BJ (cell line): ENCODE data around the gene MYH6. TPM values are rescaled to one million over a fixed set of nuclear protein-coding genes. Genes with fewer than 3 reads are reported as not detected.
"Not testable (repeated sequence)": the region's sequence is repeated elsewhere in the genome, so short reads cannot be mapped to it uniquely, and the experiment has no call there.

Experiments used
- CTCF ChIA-PET: fragments of 350-600 bp; formaldehyde crosslinking; extraction: SDS; loops from one replicate; lab custom pipeline; 2021; ENCODE audit warnings: antibody characterized with exemption, inconsistent platforms; lab: Yijun Ruan, JAX
- POLR2A ChIA-PET: fragments of 300-600 bp; sonication (Branson Sonifier 250); formaldehyde crosslinking; extraction: SDS; loops from one replicate; lab custom pipeline; 2021; ENCODE audit warnings: antibody characterized with exemption; lab: Charles Lee
- DNase-seq: peaks from one replicate; pipeline ENCODE4 v3.0.0-alpha.2; 2011; ENCODE audit warnings: low read depth
- H3K27me3 ChIP-seq: 2 replicates; pipeline ENCODE4 v1.6.0; 2011; ENCODE audit warnings: low read length; ENCODE audit not compliant: control insufficient read depth, insufficient read depth
- H3K36me3 ChIP-seq: 2 replicates; pipeline ENCODE4 v1.5.1; 2011; ENCODE audit warnings: low read length; ENCODE audit not compliant: control insufficient read depth, insufficient read depth
- H3K4me3 ChIP-seq: 2 replicates; pipeline ENCODE4 v1.5.1; 2011; ENCODE audit warnings: low read depth, mild to moderate bottlenecking, control low read depth, low read length
- polyA plus RNA-seq: library from polyadenylated mRNA; depleted of rRNA; stranded (reverse); fragments of >200 nt; gene quantifications from 2 replicates; pipeline ENCODE4 v1.2.3, GENCODE V29; 2011
- TF ChIP-seq, protein P1 (sequence below): IDR thresholded peaks from 2 replicates; pipeline ENCODE4 v1.5.1; 2011; ENCODE audit warnings: low read depth, mild to moderate bottlenecking, control low read depth, inconsistent platforms, low read length, moderate library complexity; ENCODE audit not compliant: insufficient read depth

The MYH6 gene
- polyA plus RNA-seq, 1 experiment = not detected

DNA sequence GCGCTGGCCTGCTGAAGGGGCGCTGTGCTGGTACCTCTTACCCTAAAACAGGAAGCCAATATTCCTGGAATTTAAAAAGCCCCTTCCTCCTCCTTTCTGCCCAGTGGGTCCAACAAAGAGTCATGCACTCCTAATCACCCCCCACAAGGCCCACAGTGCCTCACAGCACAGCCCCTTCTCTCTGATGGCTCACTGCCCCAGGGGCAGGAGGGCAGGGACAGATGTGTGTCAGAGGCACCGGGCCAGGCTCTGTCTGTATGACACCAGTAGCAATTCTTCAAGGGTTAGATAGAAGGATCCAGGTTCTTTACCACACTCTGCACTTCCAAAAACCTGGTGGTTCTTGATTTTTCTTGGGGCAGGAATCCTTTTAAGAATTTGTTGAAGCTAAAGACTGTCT, 8.9 kb downstream of the MYH6 start:
- Histone ChIP-seq H3K36me3 (no peaks in the 10 kb centered on the region), H3K4me3 (no peak overlapping the region), H3K27me3 (peaks cover 5% of the 10 kb centered on the region; the same call in 1 of the 2 replicates)
- DNase-seq = no peak
- ChIA-PET POLR2A (no interaction called here), CTCF (interaction anchor here (1.7 kb wide), 1 partner anchor 18 kb away, joined by 5 read pairs; no protein-coding TSS in a partner anchor)
- TF ChIP-seq, protein P1, sequence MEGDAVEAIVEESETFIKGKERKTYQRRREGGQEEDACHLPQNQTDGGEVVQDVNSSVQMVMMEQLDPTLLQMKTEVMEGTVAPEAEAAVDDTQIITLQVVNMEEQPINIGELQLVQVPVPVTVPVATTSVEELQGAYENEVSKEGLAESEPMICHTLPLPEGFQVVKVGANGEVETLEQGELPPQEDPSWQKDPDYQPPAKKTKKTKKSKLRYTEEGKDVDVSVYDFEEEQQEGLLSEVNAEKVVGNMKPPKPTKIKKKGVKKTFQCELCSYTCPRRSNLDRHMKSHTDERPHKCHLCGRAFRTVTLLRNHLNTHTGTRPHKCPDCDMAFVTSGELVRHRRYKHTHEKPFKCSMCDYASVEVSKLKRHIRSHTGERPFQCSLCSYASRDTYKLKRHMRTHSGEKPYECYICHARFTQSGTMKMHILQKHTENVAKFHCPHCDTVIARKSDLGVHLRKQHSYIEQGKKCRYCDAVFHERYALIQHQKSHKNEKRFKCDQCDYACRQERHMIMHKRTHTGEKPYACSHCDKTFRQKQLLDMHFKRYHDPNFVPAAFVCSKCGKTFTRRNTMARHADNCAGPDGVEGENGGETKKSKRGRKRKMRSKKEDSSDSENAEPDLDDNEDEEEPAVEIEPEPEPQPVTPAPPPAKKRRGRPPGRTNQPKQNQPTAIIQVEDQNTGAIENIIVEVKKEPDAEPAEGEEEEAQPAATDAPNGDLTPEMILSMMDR = no peak

DNA sequence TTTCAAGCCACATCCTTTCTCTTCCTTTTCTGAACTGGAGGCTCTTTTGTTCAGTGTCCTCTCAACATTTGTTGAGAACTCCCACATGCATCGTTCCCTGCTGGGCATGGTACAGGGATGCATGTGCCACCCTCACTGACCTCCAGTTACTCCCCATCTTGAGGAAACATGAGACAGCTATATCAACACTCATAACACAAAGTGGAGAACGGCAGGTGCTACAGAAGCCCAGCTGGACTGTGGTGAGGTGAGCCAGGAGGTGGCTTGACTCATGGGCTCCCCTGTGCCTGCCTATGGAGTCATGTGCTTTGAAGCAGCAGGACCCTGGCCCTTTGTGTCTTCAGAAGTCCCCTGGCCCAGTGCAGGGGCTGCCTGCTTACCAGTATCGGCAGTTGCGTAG, 9.7 kb downstream of the MYH6 start:
- POLR2A ChIA-PET = no interaction called here
- Histone ChIP-seq H3K4me3 (no peak overlapping the region), H3K27me3 (peaks cover 4% of the 10 kb centered on the region; the same call in 1 of the 2 replicates), H3K36me3 (no peaks in the 10 kb centered on the region)
- no peak for DNase-seq
- TF ChIP-seq, protein P1 = no peak
- CTCF ChIA-PET = interaction anchor here (1.7 kb wide), 1 partner anchor 18 kb away, joined by 5 read pairs; no protein-coding TSS in a partner anchor

DNA sequence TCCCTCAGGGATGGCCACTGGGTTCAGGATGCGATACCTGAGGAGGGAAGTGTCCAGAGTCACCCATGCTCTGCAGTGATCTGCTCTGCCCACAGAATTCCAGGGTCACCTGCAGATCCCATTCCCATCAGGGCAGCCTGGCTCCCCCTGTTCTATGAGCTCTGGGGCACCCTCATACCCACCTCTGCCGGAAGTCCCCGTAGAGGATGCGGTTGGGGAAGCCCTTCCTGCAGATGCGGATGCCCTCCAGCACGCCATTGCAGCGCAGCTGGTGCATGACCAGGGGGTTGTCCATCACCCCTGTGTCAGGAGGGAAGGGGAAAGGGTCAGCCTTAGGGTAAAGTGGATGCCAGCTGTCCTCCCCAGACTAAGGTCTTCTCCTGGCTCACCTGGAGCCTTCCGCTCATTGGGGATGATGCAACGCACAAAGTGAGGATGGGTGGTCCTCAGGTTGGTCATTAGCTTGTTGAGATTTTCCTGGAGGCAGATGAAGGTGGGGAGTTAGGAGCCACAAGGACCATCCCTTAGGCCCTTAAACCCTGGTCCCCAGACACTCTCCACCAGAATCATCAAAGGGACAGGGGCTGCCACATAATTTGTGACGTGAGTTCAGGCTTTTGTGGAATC, 11.2 kb downstream of the MYH6 start:
- DNase-seq = no peak
- Histone ChIP-seq H3K4me3 (no peak overlapping the region), H3K36me3 (no peaks in the 10 kb centered on the region), H3K27me3 (peaks cover 5% of the 10 kb centered on the region; the same call in 1 of the 2 replicates)
- TF ChIP-seq, protein P1 = no peak
- ChIA-PET CTCF (interaction anchor here (7.1 kb wide), 1 partner anchor 18 kb away, joined by 42 read pairs; no protein-coding TSS in a partner anchor), POLR2A (no interaction called here)

DNA sequence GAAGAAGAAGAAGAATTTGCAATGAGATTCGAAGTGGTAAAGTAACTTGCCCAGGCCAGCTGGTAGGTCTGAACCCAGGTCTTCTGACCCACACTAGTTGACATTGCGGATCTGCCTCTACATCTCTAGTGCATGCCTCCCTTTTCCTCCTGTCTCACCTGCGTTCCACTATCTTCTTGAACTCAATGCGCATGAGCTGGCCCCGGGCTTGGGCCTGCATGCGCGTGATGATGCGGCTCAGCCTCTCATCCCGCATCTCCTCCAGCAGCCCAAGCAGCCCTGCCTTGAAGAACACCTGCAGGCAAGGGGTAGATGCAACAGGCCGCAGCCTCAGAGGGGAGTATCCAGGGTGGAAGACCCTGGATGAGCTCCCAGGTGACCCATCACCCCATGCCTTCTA, 11.9 kb downstream of the MYH6 start:
- Histone ChIP-seq H3K4me3 (no peak overlapping the region), H3K27me3 (peaks cover 5% of the 10 kb centered on the region; the same call in 1 of the 2 replicates), H3K36me3 (no peaks in the 10 kb centered on the region)
- no peak for DNase-seq
- TF ChIP-seq, protein P1 = no peak
- ChIA-PET POLR2A (no interaction called here), CTCF (interaction anchor here (7.1 kb wide), 1 partner anchor 17 kb away, joined by 42 read pairs; no protein-coding TSS in a partner anchor)

DNA sequence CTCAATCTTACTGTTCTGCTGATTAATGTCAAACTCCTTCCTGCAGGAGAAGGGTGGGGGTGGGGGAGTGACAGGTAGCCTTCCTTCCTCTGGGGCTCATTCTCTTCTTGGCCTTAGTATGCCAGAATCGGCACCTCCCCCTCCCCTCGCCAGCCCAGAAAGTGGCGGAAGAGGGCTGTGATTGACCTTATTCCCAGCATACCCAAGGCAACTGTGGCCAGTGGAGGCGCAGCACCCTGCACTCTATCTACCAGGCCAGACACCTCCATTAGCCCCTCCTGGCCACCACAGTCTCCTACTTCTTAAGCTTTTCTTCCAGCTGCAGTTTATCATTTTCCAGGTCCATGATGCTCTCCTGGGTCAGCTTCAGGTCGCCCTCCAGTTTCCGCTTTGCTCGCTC, 15.5 kb downstream of the MYH6 start:
- H3K4me3 ChIP-seq = no peak overlapping the region
- TF ChIP-seq, protein P1 = no peak
- no peak for DNase-seq
- no peaks in the 10 kb centered on the region for H3K36me3 ChIP-seq
- H3K27me3 ChIP-seq = peaks cover 3% of the 10 kb centered on the region; the same call in 1 of the 2 replicates
- ChIA-PET POLR2A (no interaction called here), CTCF (interaction anchor here (7.1 kb wide), 1 partner anchor 14 kb away, joined by 42 read pairs; no protein-coding TSS in a partner anchor)

DNA sequence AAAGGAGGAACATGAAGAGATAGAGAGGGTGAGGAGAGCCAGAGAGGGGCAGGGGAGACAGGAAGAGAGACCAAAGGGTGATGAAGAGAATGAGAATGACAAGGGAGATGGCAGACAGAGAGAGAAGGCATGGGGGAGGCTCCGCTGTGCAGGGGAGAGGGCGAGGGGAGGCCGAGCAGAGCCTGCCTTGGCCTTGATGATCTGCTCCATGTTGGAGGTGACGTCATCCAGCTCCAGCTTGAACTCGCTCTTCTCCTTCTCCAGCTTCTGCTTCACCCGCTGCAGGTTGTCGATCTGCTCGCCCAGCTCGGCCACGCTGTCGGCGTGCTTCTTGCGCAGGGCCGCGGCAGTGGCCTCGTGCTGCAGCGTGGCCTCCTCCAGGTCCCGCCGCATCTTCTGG, 18.2 kb downstream of the MYH6 start:
- POLR2A ChIA-PET, H3K27me3 ChIP-seq, H3K36me3 ChIP-seq, H3K4me3 ChIP-seq, DNase-seq: not testable (repeated sequence)
- CTCF ChIA-PET = interaction anchor here (7.1 kb wide), 1 partner anchor 11 kb away, joined by 42 read pairs; no protein-coding TSS in a partner anchor
